HG02759 (cell line): Measurements from ENCODE around the gene CST1.
A peak's percentile ranks its signal among the peaks of the same experiment; 100 is the strongest.
"Not testable (repeated sequence)": the region's sequence is repeated elsewhere in the genome, so short reads cannot be mapped to it uniquely, and the experiment has no call there.

ENCODE experiments used
- ATAC-seq: cut with Tn5 transposase; IDR thresholded peaks from one replicate; pipeline ENCODE4 v1.9.1; 2021; ENCODE audit warnings: mild to moderate bottlenecking, moderate library complexity; ENCODE audit not compliant: unreplicated experiment

The CST1 gene

GRCh38 chr20:23755131-23755611 is 4.4 kb upstream of the CST1 start:
- ATAC-seq, result not testable (repeated sequence)

- ATAC-seq, result no peak
Measured at GRCh38 chr20:23754731-23755130, 4.0 kb upstream of the CST1 start.

GRCh38 chr20:23753589-23753988 is 2.9 kb upstream of the CST1 start:
- no peak for ATAC-seq

- ATAC-seq, result no peak
Measured at GRCh38 chr20:23753194-23753548, 2.4 kb upstream of the CST1 start.

- ATAC-seq, result no peak
Measured at GRCh38 chr20:23752481-23753193, 1.9 kb upstream of the CST1 start.

- no peak for ATAC-seq
Measured at GRCh38 chr20:23752019-23752418, 1.3 kb upstream of the CST1 start.

- no peak for ATAC-seq
Measured at GRCh38 chr20:23749746-23750145, 989 bp downstream of the CST1 start.

- ATAC-seq, result not testable (repeated sequence)
Measured at GRCh38 chr20:23748975-23749374, 1.8 kb downstream of the CST1 start.

- ATAC-seq, result not testable (repeated sequence)
Measured at GRCh38 chr20:23747551-23747950, 3.2 kb downstream of the CST1 start.

- not testable (repeated sequence) for ATAC-seq
Measured at GRCh38 chr20:23747092-23747491, 3.6 kb downstream of the CST1 start.

- ATAC-seq, result no peak
Measured at GRCh38 chr20:23746321-23746720, 4.4 kb downstream of the CST1 start.

GRCh38 chr20:23745247-23745646 is 5.5 kb downstream of the CST1 start:
- no peak for ATAC-seq

GRCh38 chr20:23744817-23745216 is 5.9 kb downstream of the CST1 start:
- no peak for ATAC-seq

GRCh38 chr20:23735391-23735790 is 15.3 kb downstream of the CST1 start:
- ATAC-seq, result not testable (repeated sequence)

- ATAC-seq, result not testable (repeated sequence)
Measured at GRCh38 chr20:23734949-23735348, 15.8 kb downstream of the CST1 start.

- not testable (repeated sequence) for ATAC-seq
Measured at GRCh38 chr20:23734440-23734839, 16.3 kb downstream of the CST1 start.

GRCh38 chr20:23727016-23727415 is 23.7 kb downstream of the CST1 start:
- no peak for ATAC-seq

- no peak for ATAC-seq
Measured at GRCh38 chr20:23725102-23725501, 25.6 kb downstream of the CST1 start.

- ATAC-seq, result peak; percentile 77
Measured at GRCh38 chr20:23723659-23724307, 27.0 kb downstream of the CST1 start.

- ATAC-seq, result not testable (repeated sequence)
Measured at GRCh38 chr20:23722851-23723250, 27.9 kb downstream of the CST1 start.

- ATAC-seq, result no peak
Measured at GRCh38 chr20:23721962-23722361, 28.8 kb downstream of the CST1 start.

- ATAC-seq, result not testable (repeated sequence)
Measured at GRCh38 chr20:23719351-23719750, 31.4 kb downstream of the CST1 start.
